ENCODE data around the gene IL1RAP. TPM values are rescaled to one million over a fixed set of nuclear protein-coding genes. Genes with fewer than 3 reads are reported as not detected.

Gene IL1RAP
- polyA plus RNA-seq, 3 donors: 8.0 to 12.6 (median 11.8) TPM

- no peak overlapping the region for H2AFZ ChIP-seq (ENCODE audit: insufficient read depth, low read depth, low read length, poor library complexity, severe bottlenecking)
- H3K9me3 ChIP-seq (replicated peaks in 1 of 2; ENCODE audit: control insufficient read depth in 1 of 2, insufficient read depth in 1 of 2, low read length in 2 of 2): no peaks in the 10 kb centered on the region
- no peak overlapping the region for H3K9ac ChIP-seq (ENCODE audit: insufficient read depth, low read length, poor library complexity, severe bottlenecking)
- no peak for TF ChIP-seq CTCF (IDR thresholded peaks at IDR 0.05)
- peak overlapping the region in 6 of 7 donors; percentile 42 to 95 (median 88) for H3K27ac Mint-ChIP-seq
- H3K9me3 Mint-ChIP-seq: peaks cover 0 to 4% (median 0%) of the 10 kb centered on the region in 7 donors
- no CpG with 5 or more reads among the region's 3 CpGs for WGBS (ENCODE audit: insufficient coverage)
- H4K20me1 ChIP-seq (ENCODE audit: insufficient read depth, low read length): no peaks in the 10 kb centered on the region
- peaks cover 17 to 26% of the 10 kb centered on the region in 2 donors for H3K36me3 Mint-ChIP-seq
- no peak overlapping the region for H3K4me3 Mint-ChIP-seq
- intact Hi-C loops (cut with micrococcal nuclease): loop anchor here (5.0 to 10.0 kb wide), 3 partner anchors 35 to 107 kb away; partner anchors contain the start of gene IL1RAP (in 1 of the 2)
- DNase-seq: peak; percentile 38 to 78 (median 58)
- no peak overlapping the region for H3K4me2 ChIP-seq (replicated peaks; ENCODE audit: extremely low read depth, low read length, poor library complexity, severe bottlenecking)
- peaks cover 60% of the 10 kb centered on the region for H3K4me1 Mint-ChIP-seq
- H3K79me2 ChIP-seq (ENCODE audit: insufficient read depth, low read length): no peaks in the 10 kb centered on the region
- H3K27me3 Mint-ChIP-seq (ENCODE audit: low read depth in 3 of 3): peaks cover 0 to 2% (median 0%) of the 10 kb centered on the region in 3 donors
- peaks cover 3 to 20% of the 10 kb centered on the region in 2 donors for H3K36me3 ChIP-seq (replicated peaks in 1 of 2; ENCODE audit: control insufficient read depth in 1 of 2, insufficient read depth in 2 of 2, low read length in 2 of 2)
- H3K4me3 ChIP-seq (replicated peaks in 1 of 3; ENCODE audit: low read depth in 2 of 3, low read length in 3 of 3): no peak overlapping the region
- H3K4me1 ChIP-seq (ENCODE audit: control insufficient read depth in 1 of 2, insufficient read depth in 2 of 2, low read length in 2 of 2): peaks cover 51 to 63% of the 10 kb centered on the region in 2 donors
- H3K27ac ChIP-seq (ENCODE audit: low read depth in 1 of 2, low read length in 2 of 2): peak overlapping the region in 1 of 2 donors; percentile 54
- no peaks in the 10 kb centered on the region for H3K27me3 ChIP-seq (ENCODE audit: control insufficient read depth in 2 of 2, insufficient read depth in 2 of 2, low read length in 2 of 2)
These were observed 108.0 kb downstream of the IL1RAP start for GRCh38 chr3:190621927-190622326.

GRCh38 chr3:190624282-190624681 lies 110.4 kb downstream of the IL1RAP start:
- Mint-ChIP-seq H3K9me3 (no peaks in the 10 kb centered on the region), H3K36me3 (peaks cover 25 to 36% of the 10 kb centered on the region in 2 donors), H3K4me1 (peaks cover 37% of the 10 kb centered on the region), H3K27ac (no peak overlapping the region), H3K4me3 (no peak overlapping the region), H3K27me3 (ENCODE audit: low read depth in 3 of 3) (peaks cover 0 to 2% (median 0%) of the 10 kb centered on the region in 3 donors)
- H3K9ac ChIP-seq (ENCODE audit: insufficient read depth, low read length, poor library complexity, severe bottlenecking): no peak overlapping the region
- no peak overlapping the region for H2AFZ ChIP-seq (ENCODE audit: insufficient read depth, low read depth, low read length, poor library complexity, severe bottlenecking)
- H3K27me3 ChIP-seq (ENCODE audit: control insufficient read depth in 2 of 2, insufficient read depth in 2 of 2, low read length in 2 of 2): no peaks in the 10 kb centered on the region
- TF ChIP-seq CTCF (IDR thresholded peaks at IDR 0.05): no peak
- H3K4me2 ChIP-seq (replicated peaks; ENCODE audit: extremely low read depth, low read length, poor library complexity, severe bottlenecking): no peak overlapping the region
- no peak overlapping the region for H3K27ac ChIP-seq (ENCODE audit: low read depth in 1 of 2, low read length in 2 of 2)
- H3K9me3 ChIP-seq (replicated peaks in 1 of 2; ENCODE audit: control insufficient read depth in 1 of 2, insufficient read depth in 1 of 2, low read length in 2 of 2): no peaks in the 10 kb centered on the region
- H3K36me3 ChIP-seq (replicated peaks in 1 of 2; ENCODE audit: control insufficient read depth in 1 of 2, insufficient read depth in 2 of 2, low read length in 2 of 2): peaks cover 6 to 30% of the 10 kb centered on the region in 2 donors
- intact Hi-C loops (cut with micrococcal nuclease): loop anchor here (5.0 to 10.0 kb wide), 3 partner anchors 37 to 109 kb away; partner anchors contain the start of gene IL1RAP (in 1 of the 2)
- no peak overlapping the region for H3K4me3 ChIP-seq (replicated peaks in 1 of 3; ENCODE audit: low read depth in 2 of 3, low read length in 3 of 3)
- no peak for DNase-seq
- peaks cover 36 to 40% of the 10 kb centered on the region in 2 donors for H3K4me1 ChIP-seq (ENCODE audit: control insufficient read depth in 1 of 2, insufficient read depth in 2 of 2, low read length in 2 of 2)
- 100% methylated on average over 1 of the region's 5 CpGs for WGBS (ENCODE audit: insufficient coverage)
- no peaks in the 10 kb centered on the region for H4K20me1 ChIP-seq (ENCODE audit: insufficient read depth, low read length)
- no peaks in the 10 kb centered on the region for H3K79me2 ChIP-seq (ENCODE audit: insufficient read depth, low read length)

Measured in CD14-positive monocyte (primary cell).